OCI-LY3 (cell line): ENCODE results near the gene AFDN.

Experiments used
- H2AFZ ChIP-seq: fragments of 200-600, 300-600 bp; shearing (Covaris generic); 2 replicates; pipeline ENCODE4 v1.6.0; 2014; ENCODE audit warnings: antibody characterized with exemption, low read depth, low read length
- H3K27ac ChIP-seq: fragments of 200-600, 300-600 bp; sonication (generic); 2 replicates; pipeline ENCODE4 v1.5.1; 2014; ENCODE audit warnings: mild to moderate bottlenecking, low read length, moderate library complexity, mixed read lengths
- H3K27me3 ChIP-seq: fragments of 200-600, 300-600 bp; sonication (generic); 2 replicates; pipeline ENCODE4 v1.6.1; 2014; ENCODE audit warnings: low read depth, low read length, mixed read lengths
- H3K36me3 ChIP-seq: fragments of 200-600, 300-600 bp; sonication (generic); replicated peaks from 2 replicates; pipeline ENCODE3; 2014; ENCODE audit warnings: low read depth, low read length, mixed read lengths
- H3K4me1 ChIP-seq: fragments of 300-600, 200-600 bp; sonication (generic); 2 replicates; pipeline ENCODE4 v1.6.1; 2014; ENCODE audit warnings: low read length, mixed read lengths
- H3K4me2 ChIP-seq: fragments of 200-600, 300-600 bp; sonication (generic); 2 replicates; pipeline ENCODE4 v1.6.1; 2014; ENCODE audit warnings: low read length, mixed read lengths
- H3K4me3 ChIP-seq: fragments of 300-600, 200-600 bp; sonication (generic); 2 replicates; pipeline ENCODE4 v1.5.1; 2014; ENCODE audit warnings: antibody characterized with exemption, mild to moderate bottlenecking, low read length, moderate library complexity
- H3K79me2 ChIP-seq: fragments of 300-600, 200-600 bp; shearing (Covaris generic); 2 replicates; pipeline ENCODE4 v1.6.1; 2014; ENCODE audit warnings: mild to moderate bottlenecking, low read length, mixed read lengths
- H3K9ac ChIP-seq: fragments of 300-600, 200-600 bp; shearing (Covaris generic); 2 replicates; pipeline ENCODE4 v1.6.0; 2014; ENCODE audit warnings: mild to moderate bottlenecking, low read length, moderate library complexity
- H3K9me3 ChIP-seq: fragments of 200-600, 300-600 bp; shearing (Covaris generic); 2 replicates; pipeline ENCODE4 v1.6.1; 2014; ENCODE audit warnings: low read length, mixed read lengths; ENCODE audit not compliant: insufficient read depth
- H4K20me1 ChIP-seq: fragments of 200-600, 300-600 bp; sonication (generic); 2 replicates; pipeline ENCODE4 v1.6.1; 2016; ENCODE audit warnings: low read length, mixed read lengths; ENCODE audit not compliant: insufficient read depth
- CTCF ChIP-seq: fragments of 200-600, 300-600 bp; sonication (generic); IDR thresholded peaks from 2 replicates; pipeline ENCODE4 v1.5.1; 2014; ENCODE audit warnings: antibody characterized with exemption, low read length, low read depth
- EZH2phosphoT487 ChIP-seq: fragments of 200-600 bp; shearing (Covaris generic); IDR thresholded peaks from 2 replicates; pipeline ENCODE4 v1.6.1; 2018; ENCODE audit warnings: antibody characterized with exemption, mixed run types, low read depth

Gene AFDN

GRCh38 chr6:167881327-167881726 is 54.6 kb downstream of the AFDN start:
- H3K27me3 ChIP-seq = no peaks in the 10 kb centered on the region
- no peaks in the 10 kb centered on the region for H3K4me1 ChIP-seq
- H3K4me2 ChIP-seq = no peak overlapping the region
- no peak overlapping the region for H2AFZ ChIP-seq
- no peak overlapping the region for H3K4me3 ChIP-seq
- H4K20me1 ChIP-seq = peaks cover 5% of the 10 kb centered on the region; the same call in 1 of the 2 replicates
- H3K9ac ChIP-seq = no peak overlapping the region
- H3K79me2 ChIP-seq = 0 out of 2 replicates have a peak, but pooled peaks cover 3% of the 10 kb centered on the region
- TF ChIP-seq CTCF (no peak), EZH2phosphoT487 (no peak)
- H3K9me3 ChIP-seq = no peaks in the 10 kb centered on the region
- H3K36me3 ChIP-seq = peaks cover 44% of the 10 kb centered on the region
- no peak overlapping the region for H3K27ac ChIP-seq

- no peaks in the 10 kb centered on the region for H3K79me2 ChIP-seq
- no peak overlapping the region for H3K27ac ChIP-seq
- no peaks in the 10 kb centered on the region for H3K9me3 ChIP-seq
- H3K4me2 ChIP-seq = no peak overlapping the region
- H3K4me3 ChIP-seq = no peak overlapping the region
- peaks cover 5% of the 10 kb centered on the region; the same call in 1 of the 2 replicates for H4K20me1 ChIP-seq
- TF ChIP-seq CTCF = no peak
- TF ChIP-seq EZH2phosphoT487 = no peak
- no peak overlapping the region for H3K9ac ChIP-seq
- H3K4me1 ChIP-seq = no peaks in the 10 kb centered on the region
- H2AFZ ChIP-seq = no peak overlapping the region
- H3K36me3 ChIP-seq = peaks cover 36% of the 10 kb centered on the region
- H3K27me3 ChIP-seq = no peaks in the 10 kb centered on the region
Measured at GRCh38 chr6:167882244-167882643, 55.5 kb downstream of the AFDN start.

GRCh38 chr6:167888098-167888497 is 61.4 kb downstream of the AFDN start:
- Histone ChIP-seq H3K4me2 (no peak overlapping the region), H4K20me1 (0 out of 2 replicates have a peak, but pooled peaks cover 3% of the 10 kb centered on the region), H3K4me1 (0 out of 2 replicates have a peak, but pooled peaks cover 5% of the 10 kb centered on the region), H3K27me3 (no peaks in the 10 kb centered on the region), H3K27ac (no peak overlapping the region), H3K79me2 (no peaks in the 10 kb centered on the region), H3K9ac (no peak overlapping the region), H3K36me3 (peaks cover 13% of the 10 kb centered on the region), H2AFZ (no peak overlapping the region), H3K4me3 (no peak overlapping the region), H3K9me3 (no peaks in the 10 kb centered on the region)
- TF ChIP-seq EZH2phosphoT487 (no peak), CTCF (no peak)

- TF ChIP-seq CTCF = no peak
- no peak for TF ChIP-seq EZH2phosphoT487
- no peaks in the 10 kb centered on the region for H3K79me2 ChIP-seq
- H4K20me1 ChIP-seq = 0 out of 2 replicates have a peak, but pooled peaks cover 3% of the 10 kb centered on the region
- H3K4me3 ChIP-seq = no peak overlapping the region
- H3K4me2 ChIP-seq = no peak overlapping the region
- H3K27ac ChIP-seq = no peak overlapping the region
- no peak overlapping the region for H3K9ac ChIP-seq
- H3K27me3 ChIP-seq = no peaks in the 10 kb centered on the region
- no peaks in the 10 kb centered on the region for H3K9me3 ChIP-seq
- H3K36me3 ChIP-seq = peaks cover 17% of the 10 kb centered on the region
- peaks cover 5% of the 10 kb centered on the region; the same call in 1 of the 2 replicates for H3K4me1 ChIP-seq
- no peak overlapping the region for H2AFZ ChIP-seq
Measured at GRCh38 chr6:167892835-167893815, 66.4 kb downstream of the AFDN start.
